Body of pancreas (tissue), 4 donors: ENCODE results near the gene CCDC63. TPM values are rescaled to one million over a fixed set of nuclear protein-coding genes. Genes with fewer than 3 reads are reported as not detected.

Experiments
- ATAC-seq: fragments of 150-250 bp; one replicate; pipeline ENCODE4 v1.9.1; 2016
- DNase-seq, 4 donors: peaks; one replicate each; pipeline ENCODE4 v3.0.0-alpha.2; 2019
- H3K27ac ChIP-seq, 4 donors: fragments of 200-600 bp; sonication (generic); 1 replicate in 3 of 4; 2 replicates in 1 of 4; pipeline versions ENCODE4 v1.5.1 to v1.6.1; 2016 to 2019; ENCODE audit warnings: mild to moderate bottlenecking in 1 of 4, mixed read lengths in 1 of 4, moderate library complexity in 1 of 4
- H3K27me3 ChIP-seq, 2 donors: fragments of 200-600 bp; sonication (generic); one replicate each; pipeline ENCODE4 v1.6.0; 2016; ENCODE audit warnings: mild to moderate bottlenecking in 1 of 2
- H3K36me3 ChIP-seq, 2 donors: fragments of 200-600 bp; sonication (generic); replicated peaks in 1 of 2; 2 replicates each; pipeline ENCODE4 v1.5.1; 2016; ENCODE audit warnings: low read depth in 2 of 2; ENCODE audit not compliant: insufficient read depth in 1 of 2
- H3K4me1 ChIP-seq: fragments of 200-600 bp; sonication (generic); one replicate; pipeline ENCODE4 v1.6.0; 2016
- H3K4me3 ChIP-seq, 2 donors: fragments of 200-600 bp; sonication (generic); 1 replicate in 1 of 2; 2 replicates in 1 of 2; pipeline ENCODE4 v1.5.1; 2016 to 2019
- H3K9me3 ChIP-seq, 3 donors: fragments of 200-600 bp; sonication (generic); 1 replicate in 2 of 3; 2 replicates in 1 of 3; pipeline ENCODE4 v1.5.1; 2016
- CTCF ChIP-seq, 7 experiments: fragments of 450-650 bp in 4 of 7; fragments of 200-600 bp in 3 of 7; sonication (generic) in 3 of 7; IDR thresholded peaks; one replicate each; pipeline ENCODE4 v1.5.1; 2016 to 2019; ENCODE audit warnings: antibody characterized with exemption in 7 of 7
- POLR2A ChIP-seq, 3 donors: fragments of 450-650 bp; IDR thresholded peaks; one replicate each; pipeline ENCODE4 v1.6.1; 2016; ENCODE audit warnings: antibody characterized with exemption in 3 of 3, mild to moderate bottlenecking in 2 of 3
- WGBS, 2 donors: methylation state at CpG; one replicate each; pipeline ENCODE4 v1.1.5; 2017; 5-methylcytosine and 5-hydroxymethylcytosine counted together
- intact Hi-C: fragments of 100-400 bp; cut with DNase I; formaldehyde crosslinking; loops from one replicate; pipeline ENCODE4 v1.15.1; 2023
- total RNA-seq, 2 donors: library from RNA; depleted of rRNA; stranded (reverse); fragments of >200 nt; gene quantifications; one replicate each; pipeline ENCODE4 v1.1.0, GENCODE V29; 2016

CCDC63 gene
- total RNA-seq, 2 donors from 2014 or later, result not detected

- H3K9me3 ChIP-seq, result peaks cover 0 to 7% (median 0%) of the 10 kb centered on the region in 3 donors
- H3K27ac ChIP-seq, result no peak overlapping the region
- no peak for ATAC-seq
- no peaks in the 10 kb centered on the region for H3K36me3 ChIP-seq
- WGBS, 2 donors, result 79 to 89% methylated on average over 6 to 7 of the region's 7 CpGs
- no peak overlapping the region for H3K4me3 ChIP-seq
- intact Hi-C loops, result no loop called here
- DNase-seq, result no peak
- H3K4me1 ChIP-seq, result no peaks in the 10 kb centered on the region
- no peaks in the 10 kb centered on the region for H3K27me3 ChIP-seq
- TF ChIP-seq CTCF (IDR thresholded peaks at IDR 0.05), result no peak
- TF ChIP-seq POLR2A (IDR thresholded peaks at IDR 0.05), result no peak
Observed at GRCh38 chr12:110807640-110808039, 39.1 kb upstream of the CCDC63 start.

- H3K27ac ChIP-seq, result no peak overlapping the region
- peaks cover 0 to 5% (median 0%) of the 10 kb centered on the region in 3 donors for H3K9me3 ChIP-seq
- no peaks in the 10 kb centered on the region for H3K36me3 ChIP-seq
- 64 to 80% methylated on average over 1 of the region's 1 CpG for WGBS, 2 donors
- intact Hi-C loops, result no loop called here
- no peak for ATAC-seq
- no peaks in the 10 kb centered on the region for H3K4me1 ChIP-seq
- no peak overlapping the region for H3K4me3 ChIP-seq
- no peak for DNase-seq
- no peaks in the 10 kb centered on the region for H3K27me3 ChIP-seq
- TF ChIP-seq POLR2A (IDR thresholded peaks at IDR 0.05) (no peak), CTCF (IDR thresholded peaks at IDR 0.05) (no peak)
Observed at GRCh38 chr12:110809149-110809548, 37.6 kb upstream of the CCDC63 start.

- intact Hi-C loops, result no loop called here
- Histone ChIP-seq H3K4me1 (no peaks in the 10 kb centered on the region), H3K27me3 (no peaks in the 10 kb centered on the region), H3K4me3 (no peak overlapping the region), H3K36me3 (no peaks in the 10 kb centered on the region), H3K27ac (no peak overlapping the region), H3K9me3 (no peaks in the 10 kb centered on the region)
- no peak for DNase-seq
- ATAC-seq, result no peak
- WGBS, 2 donors, result 61 to 72% methylated on average over 6 of the region's 6 CpGs
- TF ChIP-seq CTCF (IDR thresholded peaks at IDR 0.05) (no peak), POLR2A (IDR thresholded peaks at IDR 0.05) (no peak)
Observed at GRCh38 chr12:110811972-110812371, 34.8 kb upstream of the CCDC63 start.

- Histone ChIP-seq H3K4me3 (no peak overlapping the region), H3K36me3 (no peaks in the 10 kb centered on the region), H3K4me1 (no peaks in the 10 kb centered on the region), H3K27me3 (no peaks in the 10 kb centered on the region), H3K9me3 (no peaks in the 10 kb centered on the region), H3K27ac (no peak overlapping the region)
- 20 to 26% methylated on average over 8 of the region's 8 CpGs for WGBS, 2 donors
- intact Hi-C loops, result no loop called here
- no peak for TF ChIP-seq CTCF (IDR thresholded peaks at IDR 0.05)
- no peak for TF ChIP-seq POLR2A (IDR thresholded peaks at IDR 0.05)
- ATAC-seq (no peak), DNase-seq (no peak)
Observed at GRCh38 chr12:110813285-110813684, 33.5 kb upstream of the CCDC63 start.

GRCh38 chr12:110813756-110814155 lies 33.0 kb upstream of the CCDC63 start:
- Histone ChIP-seq H3K36me3 (no peaks in the 10 kb centered on the region), H3K4me1 (no peaks in the 10 kb centered on the region), H3K27ac (no peak overlapping the region), H3K4me3 (no peak overlapping the region), H3K9me3 (no peaks in the 10 kb centered on the region), H3K27me3 (no peaks in the 10 kb centered on the region)
- no peak for ATAC-seq
- no peak for TF ChIP-seq CTCF (IDR thresholded peaks at IDR 0.05)
- TF ChIP-seq POLR2A (IDR thresholded peaks at IDR 0.05), result no peak
- intact Hi-C loops, result no loop called here
- WGBS, 2 donors, result 59 to 68% methylated on average over 2 of the region's 2 CpGs
- no peak for DNase-seq
